Activated CD4-positive, alpha-beta T cell treated with anti-CD3 and anti-CD28 coated beads, Interleukin-2, amount 10 ng/mL, durations not matched to agents 24 days and 14 days (primary cell): ENCODE measurements around the gene ARV1. TPM values are rescaled to one million over a fixed set of nuclear protein-coding genes. Genes with fewer than 3 reads are reported as not detected.

Experiments used
- DNase-seq: peaks from one replicate; pipeline ENCODE4 v3.0.0; 2022
- H3K27ac Mint-ChIP-seq: one replicate; pipeline ENCODE4 v1.8.0; 2022; ENCODE audit warnings: mild to moderate bottlenecking, mixed read lengths
- H3K27me3 Mint-ChIP-seq: one replicate; pipeline ENCODE4 v1.8.0; 2022; ENCODE audit warnings: mixed read lengths
- H3K36me3 Mint-ChIP-seq: one replicate; pipeline ENCODE4 v1.8.0; 2022; ENCODE audit warnings: low read depth, mild to moderate bottlenecking, mixed read lengths
- H3K4me1 Mint-ChIP-seq: one replicate; pipeline ENCODE4 v1.8.0; 2021; ENCODE audit warnings: mixed read lengths
- H3K4me3 Mint-ChIP-seq: one replicate; pipeline ENCODE4 v1.8.0; 2022; ENCODE audit warnings: mild to moderate bottlenecking, moderate library complexity, mixed read lengths
- H3K9me3 Mint-ChIP-seq: one replicate; pipeline ENCODE4 v1.8.0; 2021; ENCODE audit warnings: mixed read lengths
- intact Hi-C: fragments of 100-400 bp; cut with micrococcal nuclease; formaldehyde crosslinking; loops from one replicate; pipeline ENCODE4 v1.15.1; 2023
- total RNA-seq: library from RNA; stranded (reverse); gene quantifications from 2 replicates; pipeline ENCODE4 v1.2.3, GENCODE V29; 2022

Gene ARV1
- total RNA-seq, result 15.0 and 15.2 TPM in 2 replicates

GRCh38 chr1:230978491-230979388 is at the start of gene ARV1, which contains the start of gene TTC13:
ARV1 (plus strand) TSS chr1:230979094; CDS start chr1:230979106, 12 bp downstream.
TTC13 (minus strand) TSS chr1:230978861; CDS start chr1:230978830, 31 bp downstream.
- Mint-ChIP-seq H3K4me1 (peaks cover 31% of the 10 kb centered on the region), H3K4me3 (peak within 1 kb of the TSS; percentile 89), H3K27me3 (no peaks in the 10 kb centered on the region), H3K27ac (peak within 1 kb of the TSS; percentile 92), H3K9me3 (no peaks in the 10 kb centered on the region), H3K36me3 (peaks cover 12% of the 10 kb centered on the region)
- intact Hi-C loops, result loop anchor here (1.0 to 10.0 kb wide), 9 partner anchors 61 to 1829 kb away; partner anchors contain the start of genes C1orf198, COG2, EXOC8 and FAM89A
- DNase-seq, result peak; percentile 99

DNA sequence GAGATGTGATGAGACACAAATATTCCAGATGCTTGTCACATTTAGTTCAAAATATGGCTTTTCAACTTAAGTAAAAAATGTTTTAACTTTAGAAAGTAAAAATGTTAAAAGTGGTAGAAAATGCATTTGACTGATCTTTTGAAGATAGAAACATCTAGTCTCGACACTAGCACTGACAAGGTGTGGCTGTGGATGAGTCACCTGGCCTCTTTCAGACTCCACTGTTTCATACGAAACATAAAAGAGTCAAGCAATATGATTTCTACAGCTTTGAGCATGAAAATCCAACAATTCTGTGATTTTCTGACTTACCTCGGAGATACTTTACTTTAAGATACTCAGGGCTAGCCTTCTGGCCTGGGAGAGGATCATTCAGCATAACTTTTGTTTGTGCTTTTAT is 47.9 kb upstream of the ARV1 start:
- no peak overlapping the region for H3K4me3 Mint-ChIP-seq
- H3K27ac Mint-ChIP-seq, result no peak overlapping the region
- intact Hi-C loops, result no loop called here
- no peaks in the 10 kb centered on the region for H3K27me3 Mint-ChIP-seq
- peaks cover 38% of the 10 kb centered on the region for H3K36me3 Mint-ChIP-seq
- no peak for DNase-seq
- no peaks in the 10 kb centered on the region for H3K4me1 Mint-ChIP-seq
- H3K9me3 Mint-ChIP-seq, result no peaks in the 10 kb centered on the region

- H3K27ac Mint-ChIP-seq, result no peak overlapping the region
- DNase-seq, result no peak
- no peak overlapping the region for H3K4me3 Mint-ChIP-seq
- no peaks in the 10 kb centered on the region for H3K9me3 Mint-ChIP-seq
- intact Hi-C loops, result no loop called here
- no peaks in the 10 kb centered on the region for H3K27me3 Mint-ChIP-seq
- peaks cover 6% of the 10 kb centered on the region for H3K4me1 Mint-ChIP-seq
- peaks cover 34% of the 10 kb centered on the region for H3K36me3 Mint-ChIP-seq
Observed at GRCh38 chr1:230935852-230936251, 43.0 kb upstream of the ARV1 start.

DNA sequence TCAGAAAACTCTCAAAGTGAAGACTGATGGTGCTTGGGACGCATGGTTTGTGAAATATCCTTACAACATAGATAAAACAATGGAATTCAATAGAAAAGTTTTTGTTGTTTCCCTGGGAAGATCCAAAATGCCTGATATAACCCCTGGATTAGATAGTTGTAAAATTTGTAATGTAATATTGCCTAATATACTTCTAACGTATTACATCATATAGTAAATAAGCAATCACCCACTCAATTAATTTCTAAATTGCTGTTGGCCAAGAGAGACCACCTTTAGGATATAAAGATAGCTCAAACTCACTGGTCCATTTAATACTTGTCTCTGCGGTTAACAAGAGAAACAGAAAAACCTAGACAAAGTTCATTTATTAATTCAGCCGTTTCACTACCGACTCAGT is 42.4 kb upstream of the ARV1 start:
- Mint-ChIP-seq H3K27ac (no peak overlapping the region), H3K4me3 (no peak overlapping the region), H3K4me1 (peaks cover 6% of the 10 kb centered on the region), H3K27me3 (no peaks in the 10 kb centered on the region), H3K36me3 (peaks cover 31% of the 10 kb centered on the region), H3K9me3 (no peaks in the 10 kb centered on the region)
- no peak for DNase-seq
- intact Hi-C loops, result no loop called here

DNA sequence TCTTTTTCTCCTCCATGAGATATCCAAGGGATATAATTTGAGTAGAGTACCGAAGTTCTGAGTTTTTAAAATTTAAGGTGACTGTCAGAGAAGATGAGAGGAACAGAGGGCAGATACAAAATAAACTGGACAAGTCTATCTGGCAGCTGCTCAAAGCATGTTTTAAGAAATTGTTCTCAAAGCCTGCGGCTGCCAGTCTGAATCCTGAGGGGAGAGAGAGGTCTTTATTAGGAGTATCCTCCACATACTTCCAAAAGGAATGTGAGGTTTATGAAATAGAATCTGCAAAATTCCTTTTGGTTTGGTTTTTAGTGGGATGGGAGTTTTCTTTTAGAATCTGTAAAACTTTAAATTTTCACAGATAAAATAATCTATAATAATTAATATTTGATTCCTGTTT is 41.5 kb upstream of the ARV1 start:
- no peak for DNase-seq
- Mint-ChIP-seq H3K9me3 (no peaks in the 10 kb centered on the region), H3K36me3 (peaks cover 31% of the 10 kb centered on the region), H3K27ac (no peak overlapping the region), H3K4me1 (peaks cover 6% of the 10 kb centered on the region), H3K27me3 (no peaks in the 10 kb centered on the region), H3K4me3 (no peak overlapping the region)
- intact Hi-C loops, result no loop called here

- DNase-seq, result no peak
Observed at GRCh38 chr1:230938924-230939368, 39.9 kb upstream of the ARV1 start.

DNA sequence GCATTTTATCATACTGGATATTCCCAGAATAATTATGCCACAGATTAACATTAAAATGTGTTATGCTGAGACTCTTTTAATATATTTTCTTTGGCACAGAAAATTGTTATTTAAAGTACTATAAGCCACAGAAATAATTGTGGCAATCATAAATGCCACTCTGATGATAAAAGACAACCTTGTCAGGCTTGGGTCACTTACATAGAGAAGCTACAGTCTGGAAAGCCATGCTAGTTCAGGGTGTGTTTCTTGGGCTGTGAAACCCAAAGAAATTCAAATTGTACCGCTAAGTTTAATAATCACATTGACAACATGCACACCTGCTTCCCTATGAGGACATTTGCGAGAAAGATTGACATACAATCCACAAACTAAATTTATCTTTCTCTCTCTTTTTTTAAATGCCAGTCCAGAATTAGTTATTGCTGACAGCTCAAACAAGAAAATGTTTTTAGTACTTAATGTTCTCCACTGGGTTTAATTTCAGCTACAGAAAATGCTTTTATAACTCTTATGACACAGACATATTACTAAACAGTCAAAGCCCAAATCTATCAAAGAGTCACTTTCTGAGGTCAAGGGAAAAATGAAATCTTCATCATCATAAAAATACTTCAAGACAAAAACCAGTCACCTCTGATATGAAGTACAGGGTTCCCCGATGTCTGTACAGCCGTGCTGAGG is 38.9 kb upstream of the ARV1 start:
- no peak for DNase-seq
- peaks cover 6% of the 10 kb centered on the region for H3K4me1 Mint-ChIP-seq
- no peak overlapping the region for H3K4me3 Mint-ChIP-seq
- H3K36me3 Mint-ChIP-seq, result peaks cover 32% of the 10 kb centered on the region
- no peaks in the 10 kb centered on the region for H3K27me3 Mint-ChIP-seq
- no peaks in the 10 kb centered on the region for H3K9me3 Mint-ChIP-seq
- intact Hi-C loops, result no loop called here
- H3K27ac Mint-ChIP-seq, result no peak overlapping the region

More at GRCh38 chr1:230938924-230939368, 39.9 kb upstream of the ARV1 start:
- H3K4me1 Mint-ChIP-seq, result peaks cover 6% of the 10 kb centered on the region
- H3K9me3 Mint-ChIP-seq, result no peaks in the 10 kb centered on the region
- H3K36me3 Mint-ChIP-seq, result peaks cover 30% of the 10 kb centered on the region
- H3K27me3 Mint-ChIP-seq, result no peaks in the 10 kb centered on the region
- H3K4me3 Mint-ChIP-seq, result no peak overlapping the region
- intact Hi-C loops, result no loop called here
- H3K27ac Mint-ChIP-seq, result no peak overlapping the region

DNA sequence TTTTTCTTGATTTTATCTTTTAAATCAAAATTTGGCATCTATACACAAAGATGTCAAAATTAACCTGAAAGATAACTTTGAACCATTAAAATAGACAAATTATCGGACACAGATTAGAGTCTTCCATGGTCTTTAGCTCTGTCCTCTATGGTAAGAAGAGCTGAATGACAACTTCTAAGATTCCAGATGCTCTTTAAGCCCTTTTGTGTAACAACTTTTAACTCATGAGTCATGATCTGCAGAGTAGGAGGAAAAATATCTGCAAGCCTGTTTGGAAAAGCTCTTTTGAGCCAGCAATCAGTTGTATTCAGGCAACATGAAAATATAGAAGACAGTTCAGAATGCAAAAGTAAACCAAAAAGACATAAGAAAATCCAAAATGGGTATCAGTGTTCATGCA is 38.0 kb upstream of the ARV1 start:
- Mint-ChIP-seq H3K4me1 (peaks cover 6% of the 10 kb centered on the region), H3K27me3 (no peaks in the 10 kb centered on the region), H3K4me3 (no peak overlapping the region), H3K9me3 (no peaks in the 10 kb centered on the region), H3K36me3 (peaks cover 29% of the 10 kb centered on the region), H3K27ac (no peak overlapping the region)
- no peak for DNase-seq
- intact Hi-C loops, result no loop called here

DNA sequence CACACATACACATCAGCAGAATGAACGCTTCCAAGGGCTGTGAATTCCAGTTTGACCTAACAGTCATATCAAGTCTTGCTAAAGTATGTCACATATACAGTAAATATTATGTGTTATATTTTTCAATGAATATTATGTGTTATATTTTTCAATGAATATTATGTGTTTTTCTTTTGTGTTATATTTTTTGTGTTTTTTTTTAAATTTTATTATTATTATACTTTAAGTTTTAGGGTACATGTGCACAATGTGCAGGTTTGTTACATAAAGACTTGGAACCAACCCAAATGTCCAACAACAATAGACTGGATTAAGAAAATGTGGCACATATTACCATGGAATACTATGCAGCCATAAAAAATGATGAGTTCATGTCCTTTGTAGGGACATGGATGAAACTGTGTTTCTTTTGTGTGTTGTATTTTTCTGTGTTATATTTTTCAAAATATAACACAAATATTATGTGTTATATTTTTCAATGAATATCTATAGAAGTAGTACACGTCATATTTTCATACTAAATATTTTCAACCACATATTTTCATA is 35.8 kb upstream of the ARV1 start:
- no peaks in the 10 kb centered on the region for H3K27me3 Mint-ChIP-seq
- peaks cover 27% of the 10 kb centered on the region for H3K36me3 Mint-ChIP-seq
- no peak overlapping the region for H3K4me3 Mint-ChIP-seq
- intact Hi-C loops, result no loop called here
- no peak overlapping the region for H3K27ac Mint-ChIP-seq
- H3K9me3 Mint-ChIP-seq, result no peaks in the 10 kb centered on the region
- no peak for DNase-seq
- no peaks in the 10 kb centered on the region for H3K4me1 Mint-ChIP-seq

DNA sequence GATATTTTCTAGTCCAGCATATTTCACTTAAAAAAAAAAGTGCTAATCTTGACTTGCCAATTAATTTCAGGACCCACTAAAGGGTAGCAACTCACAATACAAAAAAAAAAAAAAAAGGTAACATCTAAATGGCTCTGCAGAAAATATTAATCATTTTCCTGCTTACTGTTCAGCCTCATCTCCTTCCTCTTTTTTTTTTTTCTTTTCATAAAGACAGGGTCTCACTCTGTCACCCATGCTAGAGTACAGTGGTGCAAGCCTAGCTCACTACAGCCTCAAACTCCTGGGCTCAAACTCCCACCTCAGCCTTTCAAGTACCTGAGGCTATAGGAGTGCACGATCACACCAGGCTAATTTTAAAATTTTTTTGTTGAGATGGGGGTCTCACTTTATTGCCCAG is 30.6 kb upstream of the ARV1 start:
- no peaks in the 10 kb centered on the region for H3K9me3 Mint-ChIP-seq
- no peaks in the 10 kb centered on the region for H3K27me3 Mint-ChIP-seq
- DNase-seq, result no peak
- no peak overlapping the region for H3K27ac Mint-ChIP-seq
- no peaks in the 10 kb centered on the region for H3K4me1 Mint-ChIP-seq
- H3K4me3 Mint-ChIP-seq, result no peak overlapping the region
- intact Hi-C loops, result no loop called here
- H3K36me3 Mint-ChIP-seq, result peaks cover 24% of the 10 kb centered on the region

- Mint-ChIP-seq H3K9me3 (no peaks in the 10 kb centered on the region), H3K27me3 (no peaks in the 10 kb centered on the region), H3K4me1 (no peaks in the 10 kb centered on the region), H3K36me3 (peaks cover 29% of the 10 kb centered on the region), H3K4me3 (no peak overlapping the region), H3K27ac (no peak overlapping the region)
- intact Hi-C loops, result no loop called here
- DNase-seq, result no peak
Observed at GRCh38 chr1:230948903-230949302, 30.0 kb upstream of the ARV1 start.

DNA sequence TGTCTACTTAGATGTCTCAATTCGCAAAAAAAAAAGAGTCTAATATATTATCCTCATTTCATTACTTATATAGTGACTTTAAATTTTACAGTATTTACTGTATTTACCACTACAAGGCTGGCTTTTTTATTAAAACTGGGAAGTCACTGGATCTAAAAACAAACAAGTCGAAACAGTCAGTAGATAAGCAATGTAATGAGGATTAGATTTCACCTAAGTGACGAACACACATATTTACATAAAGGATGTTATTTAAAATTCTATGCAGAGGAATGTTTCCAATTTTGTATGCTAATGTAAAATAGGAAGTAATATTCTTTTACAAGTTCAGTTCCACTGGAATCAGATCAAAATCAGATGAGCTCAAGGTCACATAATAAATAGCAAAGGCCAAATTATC is 28.5 kb upstream of the ARV1 start:
- intact Hi-C loops, result no loop called here
- DNase-seq, result no peak
- no peak overlapping the region for H3K27ac Mint-ChIP-seq
- H3K4me3 Mint-ChIP-seq, result no peak overlapping the region
- H3K9me3 Mint-ChIP-seq, result no peaks in the 10 kb centered on the region
- H3K4me1 Mint-ChIP-seq, result no peaks in the 10 kb centered on the region
- H3K36me3 Mint-ChIP-seq, result peaks cover 28% of the 10 kb centered on the region
- H3K27me3 Mint-ChIP-seq, result no peaks in the 10 kb centered on the region

DNA sequence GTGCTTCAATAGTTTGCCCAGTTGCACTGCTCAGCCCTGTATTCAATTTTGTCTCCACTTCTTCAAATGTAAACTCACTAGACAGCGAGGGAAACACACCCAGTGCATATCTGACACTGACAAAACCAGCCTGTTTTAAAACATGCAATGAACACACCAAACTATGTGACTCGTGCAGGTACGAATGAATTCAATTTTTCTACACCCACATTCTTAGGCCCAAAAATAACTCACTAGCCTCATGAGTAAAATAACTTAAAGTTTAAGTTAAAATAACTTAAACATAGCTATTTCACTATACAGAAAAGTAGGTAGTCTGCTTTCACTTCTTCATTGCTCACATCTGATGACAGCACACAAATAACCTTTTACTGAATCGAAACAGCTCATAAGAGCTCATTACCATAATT is 21.3 kb upstream of the ARV1 start:
- no peak overlapping the region for H3K4me3 Mint-ChIP-seq
- H3K9me3 Mint-ChIP-seq, result no peaks in the 10 kb centered on the region
- H3K4me1 Mint-ChIP-seq, result peaks cover 4% of the 10 kb centered on the region
- DNase-seq, result no peak
- intact Hi-C loops, result no loop called here
- H3K36me3 Mint-ChIP-seq, result peaks cover 51% of the 10 kb centered on the region
- H3K27me3 Mint-ChIP-seq, result no peaks in the 10 kb centered on the region
- no peak overlapping the region for H3K27ac Mint-ChIP-seq

DNA sequence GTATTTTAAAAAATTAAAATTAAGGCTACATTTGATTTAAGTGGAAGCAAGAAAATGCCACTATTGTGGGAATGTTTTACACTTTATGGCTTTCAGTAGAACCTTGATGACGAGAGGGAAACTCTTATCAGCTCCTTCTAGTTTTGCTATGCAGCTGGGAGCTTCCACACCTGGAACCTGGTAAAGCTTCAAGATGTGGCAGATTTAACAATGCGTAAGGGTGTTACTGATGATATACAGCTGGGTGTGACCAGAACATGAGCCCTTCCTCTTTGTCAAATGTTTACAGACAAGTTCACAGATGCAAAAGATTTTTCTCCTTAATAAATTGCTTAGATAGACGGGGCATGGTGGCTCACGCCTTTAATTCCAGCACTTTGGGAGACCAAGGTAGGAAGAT is 20.5 kb upstream of the ARV1 start:
- Mint-ChIP-seq H3K9me3 (no peaks in the 10 kb centered on the region), H3K36me3 (peaks cover 51% of the 10 kb centered on the region), H3K27me3 (no peaks in the 10 kb centered on the region), H3K4me1 (peaks cover 4% of the 10 kb centered on the region), H3K27ac (no peak overlapping the region), H3K4me3 (no peak overlapping the region)
- intact Hi-C loops, result no loop called here
- no peak for DNase-seq
